Glomerular visceral epithelial cell (primary cell): Measurements from ENCODE around the gene ISL2.
A peak's percentile ranks its signal among the peaks of the same experiment; 100 is the strongest.

Source experiments
- DNase-seq: peaks from one replicate; pipeline ENCODE4 v3.0.0-alpha.2; 2016; ENCODE audit errors: extremely low spot score

ISL2 gene

GRCh38 chr15:76327191-76328105 lies 9.1 kb upstream of the ISL2 start:
- DNase-seq: no peak

- no peak for DNase-seq
Measured at GRCh38 chr15:76328106-76328696, 8.4 kb upstream of the ISL2 start.

GRCh38 chr15:76328958-76329357 lies 7.6 kb upstream of the ISL2 start:
- peak; percentile 61 for DNase-seq

- peak; percentile 39 for DNase-seq
Measured at GRCh38 chr15:76330080-76330680, 6.4 kb upstream of the ISL2 start.

- DNase-seq: no peak
Measured at GRCh38 chr15:76332796-76333195, 3.8 kb upstream of the ISL2 start.

GRCh38 chr15:76333309-76333708 lies 3.3 kb upstream of the ISL2 start:
- no peak for DNase-seq

GRCh38 chr15:76333720-76334437 lies 2.7 kb upstream of the ISL2 start:
- no peak for DNase-seq

GRCh38 chr15:76334438-76335306 lies 1.9 kb upstream of the ISL2 start:
- DNase-seq: no peak

- peak; percentile 17 for DNase-seq
Measured at GRCh38 chr15:76335307-76336253, 993 bp upstream of the ISL2 start.

- DNase-seq: peak; percentile 44
Measured at GRCh38 chr15:76337059-76337695, 604 bp downstream of the ISL2 start.

- DNase-seq: peak; percentile 22
Measured at GRCh38 chr15:76337696-76338485, 1.3 kb downstream of the ISL2 start.

- no peak for DNase-seq
Measured at GRCh38 chr15:76338486-76339304, 2.1 kb downstream of the ISL2 start.

GRCh38 chr15:76339305-76340197 lies 3.0 kb downstream of the ISL2 start:
- no peak for DNase-seq

GRCh38 chr15:76340198-76340802 lies 3.7 kb downstream of the ISL2 start:
- no peak for DNase-seq

- DNase-seq: no peak
Measured at GRCh38 chr15:76340803-76341365, 4.3 kb downstream of the ISL2 start.
